PC-3 (cell line): Measurements from ENCODE around the gene FSD1L. TPM values are rescaled to one million over a fixed set of nuclear protein-coding genes. Genes with fewer than 3 reads are reported as not detected.

Experiments
- ATAC-seq: fragments of 200-7000 bp; cut with Tn5 transposase; 2 replicates; pipeline ENCODE4 v1.9.1; 2020; ENCODE audit warnings: mild to moderate bottlenecking, moderate library complexity
- BruUV-seq: library from RNA; stranded (reverse); fragments of 400-500 nt; replicated peaks from 2 replicates; lab custom pipeline; 2021; lab: Mats Ljungman, UMichigan
- CTCF ChIA-PET: fragments of 300-600 bp; sonication (Branson Sonifier 250); formaldehyde crosslinking; loops from one replicate; lab custom pipeline; 2022; ENCODE audit warnings: antibody characterized with exemption; lab: Charles Lee
- POLR2A ChIA-PET: fragments of 300-600 bp; sonication (Branson Sonifier 250); formaldehyde crosslinking; loops from one replicate; lab custom pipeline; 2022; ENCODE audit warnings: antibody characterized with exemption; ENCODE audit not compliant: unreplicated experiment; lab: Charles Lee
- DNase-seq: peaks from one replicate; pipeline ENCODE4 v3.0.0-alpha.2; 2015
- H2AFZ ChIP-seq: fragments of 300-600 bp; sonication (generic); 2 replicates; pipeline ENCODE4 v1.6.0; 2016; ENCODE audit warnings: antibody characterized with exemption, low read length
- H3F3A ChIP-seq: fragments of 300-600 bp; sonication (generic); one replicate; pipeline ENCODE4 v1.6.0; 2017; ENCODE audit warnings: antibody characterized with exemption, low read length, control low read depth, mild to moderate bottlenecking; ENCODE audit not compliant: unreplicated experiment
- H3K27ac ChIP-seq: fragments of 300-600 bp; sonication (generic); 2 replicates; pipeline ENCODE4 v1.5.1; 2016; ENCODE audit warnings: mild to moderate bottlenecking, low read length
- H3K27me3 ChIP-seq: fragments of 300-600 bp; sonication (generic); 2 replicates; pipeline ENCODE4 v1.6.1; 2016; ENCODE audit warnings: low read length, mixed read lengths
- H3K36me3 ChIP-seq: fragments of 300-600 bp; sonication (generic); 2 replicates; pipeline ENCODE4 v1.6.1; 2016; ENCODE audit warnings: low read depth, mixed run types, low read length, mixed read lengths
- H3K4me1 ChIP-seq: fragments of 300-600 bp; sonication (generic); 2 replicates; pipeline ENCODE4 v1.5.1; 2016; ENCODE audit warnings: low read length; ENCODE audit not compliant: insufficient read depth
- H3K4me2 ChIP-seq: fragments of 300-600 bp; sonication (generic); 2 replicates; pipeline ENCODE4 v1.6.0; 2016; ENCODE audit warnings: low read length
- H3K4me3 ChIP-seq: fragments of 300-600 bp; sonication (generic); 2 replicates; pipeline ENCODE4 v1.5.1; 2016; ENCODE audit warnings: mild to moderate bottlenecking, low read length, mixed read lengths
- H3K79me2 ChIP-seq: fragments of 300-600 bp; sonication (generic); 2 replicates; pipeline ENCODE4 v1.6.1; 2017; ENCODE audit warnings: low read length, mixed read lengths
- H3K9ac ChIP-seq: fragments of 300-600 bp; sonication (generic); 2 replicates; pipeline ENCODE4 v1.6.0; 2016; ENCODE audit warnings: mild to moderate bottlenecking, low read length
- H3K9me2 ChIP-seq: fragments of 300-600 bp; sonication (generic); replicated peaks from 2 replicates; pipeline ENCODE4 v1.6.1; 2016; ENCODE audit warnings: mixed run types, low read length, mixed read lengths
- H3K9me3 ChIP-seq: fragments of 300-600 bp; sonication (generic); 2 replicates; pipeline ENCODE4 v1.6.1; 2016; ENCODE audit warnings: low read length, mixed read lengths
- H4K20me1 ChIP-seq: fragments of 300-600 bp; sonication (generic); 2 replicates; pipeline ENCODE4 v1.6.1; 2016; ENCODE audit warnings: low read length, mixed read lengths
- CTCF ChIP-seq: fragments of 300-600 bp; sonication (generic); conservative IDR thresholded peaks from 2 replicates; pipeline ENCODE4 v1.5.1; 2017; ENCODE audit warnings: antibody characterized with exemption, low read depth, mild to moderate bottlenecking, low read length
- EZH2 ChIP-seq: fragments of 300-600 bp; sonication (generic); IDR thresholded peaks from one replicate; pipeline ENCODE4 v1.6.1; 2017; ENCODE audit warnings: antibody characterized with exemption, mild to moderate bottlenecking, low read length; ENCODE audit not compliant: unreplicated experiment
- EZH2phosphoT487 ChIP-seq: fragments of 300-600 bp; sonication (generic); IDR thresholded peaks from 2 replicates; pipeline ENCODE4 v1.6.1; 2018; ENCODE audit warnings: mild to moderate bottlenecking, antibody characterized with exemption, low read length, borderline replicate concordance
- intact Hi-C: fragments of 100-400 bp; cut with micrococcal nuclease; formaldehyde crosslinking; loops from 2 replicates; pipeline ENCODE4 v1.9.0; 2023
- total RNA-seq: library from RNA; depleted of rRNA; stranded (reverse); fragments of >200 nt; gene quantifications from 2 replicates; pipeline ENCODE4 v1.2.3, GENCODE V29; 2014

FSD1L gene
- total RNA-seq, 1 experiment from 2014 or later: 1.7 TPM

DNA sequence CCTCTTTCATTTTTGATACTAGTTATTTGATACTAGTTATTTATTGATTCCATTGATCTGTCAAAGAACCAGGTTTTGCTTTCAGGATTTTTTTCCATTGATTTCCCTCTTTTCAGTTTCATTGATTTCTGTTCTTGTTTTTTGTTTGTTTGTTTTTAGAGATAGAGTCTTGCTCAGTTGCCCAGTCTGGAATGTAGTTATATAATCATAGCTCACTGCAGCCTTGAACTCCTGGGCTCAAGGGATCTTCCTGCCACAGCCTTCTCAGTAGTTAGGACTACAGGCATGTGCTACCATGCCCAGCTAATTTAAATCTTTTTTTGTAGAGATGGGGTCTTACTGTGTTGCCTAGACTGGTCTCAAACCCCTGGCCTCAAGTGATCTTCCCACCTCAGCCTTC is 49.9 kb downstream of the FSD1L start:
- Histone ChIP-seq H3K4me2 (no peak overlapping the region), H3K9me3 (no peaks in the 10 kb centered on the region), H3K4me3 (no peak overlapping the region), H3K4me1 (no peaks in the 10 kb centered on the region), H3K36me3 (no peaks in the 10 kb centered on the region), H2AFZ (no peak overlapping the region), H3K27ac (no peak overlapping the region), H3K27me3 (no peaks in the 10 kb centered on the region), H3F3A (no peaks in the 10 kb centered on the region), H3K79me2 (no peaks in the 10 kb centered on the region), H4K20me1 (no peaks in the 10 kb centered on the region), H3K9ac (no peak overlapping the region), H3K9me2 (no peaks in the 10 kb centered on the region)
- ChIA-PET CTCF (no interaction called here), POLR2A (no interaction called here)
- ATAC-seq (no peak), DNase-seq (no peak)
- TF ChIP-seq EZH2phosphoT487 (no peak), CTCF (no peak), EZH2 (no peak)
- intact Hi-C loops: no loop called here
- no TSS peak for BruUV-seq

DNA sequence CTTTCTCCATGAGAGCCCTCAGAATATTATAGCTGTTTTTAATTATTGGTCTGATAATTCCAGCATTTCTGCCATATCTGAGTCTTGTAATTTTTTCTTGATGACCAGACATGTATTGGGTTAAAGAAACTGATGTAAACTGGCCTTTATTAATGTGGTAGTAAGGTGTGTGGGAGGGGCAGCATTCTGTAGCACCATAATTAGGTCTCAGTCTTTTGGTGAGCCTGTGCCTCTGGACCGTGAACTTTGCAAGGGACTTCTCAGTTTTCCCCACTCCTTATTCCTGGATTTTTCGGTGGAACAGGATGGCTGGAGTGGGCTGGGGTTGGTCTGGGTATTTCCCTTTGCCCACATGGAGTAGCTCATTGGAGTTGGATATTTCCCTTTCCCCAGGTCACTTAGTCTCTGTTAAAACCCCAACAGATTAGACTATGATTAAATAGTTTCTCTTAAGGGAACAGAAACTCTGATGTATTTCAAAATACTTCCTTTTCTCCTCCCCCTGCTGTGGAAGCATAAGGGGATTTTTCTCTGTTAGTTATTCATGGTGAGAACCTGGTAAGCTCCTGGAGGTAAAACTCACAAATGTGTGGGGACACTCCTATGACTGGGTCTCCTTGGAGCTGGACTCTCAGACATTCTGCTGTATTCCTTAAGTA is 52.4 kb downstream of the FSD1L start:
- DNase-seq: no peak
- no peak overlapping the region for H3K27ac ChIP-seq
- POLR2A ChIA-PET: no interaction called here
- H2AFZ ChIP-seq: no peak overlapping the region
- H3K9me2 ChIP-seq: no peaks in the 10 kb centered on the region
- H3F3A ChIP-seq: no peaks in the 10 kb centered on the region
- H3K4me3 ChIP-seq: no peak overlapping the region
- TF ChIP-seq EZH2phosphoT487: no peak
- H3K79me2 ChIP-seq: no peaks in the 10 kb centered on the region
- no TSS peak for BruUV-seq
- H3K9ac ChIP-seq: no peak overlapping the region
- no peaks in the 10 kb centered on the region for H3K27me3 ChIP-seq
- H4K20me1 ChIP-seq: no peaks in the 10 kb centered on the region
- intact Hi-C loops: no loop called here
- no peak overlapping the region for H3K4me2 ChIP-seq
- H3K4me1 ChIP-seq: no peaks in the 10 kb centered on the region; the same call in 1 of the 2 replicates
- H3K36me3 ChIP-seq: no peaks in the 10 kb centered on the region
- no peak for ATAC-seq
- CTCF ChIA-PET: no interaction called here
- no peaks in the 10 kb centered on the region for H3K9me3 ChIP-seq

DNA sequence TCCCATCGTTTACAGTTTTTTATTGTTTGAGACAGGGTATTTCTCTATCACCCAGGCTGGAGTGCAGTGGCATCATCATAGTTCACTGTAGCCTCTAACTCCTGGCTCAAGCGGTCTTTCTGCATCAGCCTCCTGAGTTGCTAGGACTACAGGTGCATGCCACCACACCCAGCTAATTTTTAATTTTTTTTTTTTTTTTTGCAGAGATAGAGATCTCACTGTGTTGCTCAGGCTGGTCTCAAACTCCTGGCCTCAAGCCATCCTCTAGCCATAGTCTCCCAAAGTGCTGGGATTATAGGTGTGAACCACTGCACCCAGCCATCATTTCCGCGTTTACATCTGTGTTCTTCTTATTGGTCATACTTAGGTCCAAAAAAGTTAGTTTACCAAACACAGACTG is 53.6 kb downstream of the FSD1L start:
- ChIA-PET CTCF (no interaction called here), POLR2A (no interaction called here)
- intact Hi-C loops: no loop called here
- Histone ChIP-seq H4K20me1 (no peaks in the 10 kb centered on the region), H2AFZ (no peak overlapping the region), H3K9me2 (no peaks in the 10 kb centered on the region), H3K79me2 (no peaks in the 10 kb centered on the region), H3K27ac (no peak overlapping the region), H3K27me3 (no peaks in the 10 kb centered on the region), H3F3A (no peaks in the 10 kb centered on the region), H3K9me3 (no peaks in the 10 kb centered on the region), H3K4me2 (no peak overlapping the region), H3K9ac (no peak overlapping the region), H3K4me1 (no peaks in the 10 kb centered on the region; the same call in 1 of the 2 replicates), H3K36me3 (no peaks in the 10 kb centered on the region), H3K4me3 (no peak overlapping the region)
- ATAC-seq (no peak), DNase-seq (no peak)
- no TSS peak for BruUV-seq
- TF ChIP-seq EZH2 (no peak), CTCF (no peak), EZH2phosphoT487 (no peak)
